B cell (primary cell): ENCODE data around the gene ERC2.

Experiments
- EZH2 ChIP-seq: IDR thresholded peaks from 2 replicates; pipeline ENCODE4 v1.6.1; 2012; ENCODE audit warnings: borderline replicate concordance, low read depth, mild to moderate bottlenecking, moderate library complexity, low read length; ENCODE audit not compliant: insufficient read depth, poor library complexity, severe bottlenecking
- TF ChIP-seq, protein P1 (sequence below): fragments of 200-600 bp; IDR thresholded peaks from one replicate; pipeline ENCODE4 v1.8.0; 2022; ENCODE audit warnings: antibody characterized with exemption, mild to moderate bottlenecking

DNA sequence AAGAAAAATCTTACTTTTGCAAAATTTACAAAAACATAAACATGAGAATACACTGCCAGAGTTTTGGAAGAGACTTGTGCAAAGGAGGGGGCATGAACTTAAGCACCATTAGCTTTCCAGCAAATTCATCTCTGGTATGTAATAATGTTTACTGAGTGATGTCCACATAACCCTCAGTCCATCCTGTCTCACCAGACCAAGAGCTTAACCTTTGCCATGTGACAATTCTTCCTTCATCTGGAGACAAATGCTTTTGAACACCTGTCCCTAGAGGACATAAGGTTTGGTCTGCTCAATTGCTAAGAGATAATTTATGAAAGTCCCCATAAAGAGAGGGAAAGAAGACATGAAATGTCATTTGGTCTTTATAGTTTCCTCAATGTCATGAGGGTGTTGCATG, 412.3 kb downstream of the ERC2 start:
- TF ChIP-seq, protein P1, sequence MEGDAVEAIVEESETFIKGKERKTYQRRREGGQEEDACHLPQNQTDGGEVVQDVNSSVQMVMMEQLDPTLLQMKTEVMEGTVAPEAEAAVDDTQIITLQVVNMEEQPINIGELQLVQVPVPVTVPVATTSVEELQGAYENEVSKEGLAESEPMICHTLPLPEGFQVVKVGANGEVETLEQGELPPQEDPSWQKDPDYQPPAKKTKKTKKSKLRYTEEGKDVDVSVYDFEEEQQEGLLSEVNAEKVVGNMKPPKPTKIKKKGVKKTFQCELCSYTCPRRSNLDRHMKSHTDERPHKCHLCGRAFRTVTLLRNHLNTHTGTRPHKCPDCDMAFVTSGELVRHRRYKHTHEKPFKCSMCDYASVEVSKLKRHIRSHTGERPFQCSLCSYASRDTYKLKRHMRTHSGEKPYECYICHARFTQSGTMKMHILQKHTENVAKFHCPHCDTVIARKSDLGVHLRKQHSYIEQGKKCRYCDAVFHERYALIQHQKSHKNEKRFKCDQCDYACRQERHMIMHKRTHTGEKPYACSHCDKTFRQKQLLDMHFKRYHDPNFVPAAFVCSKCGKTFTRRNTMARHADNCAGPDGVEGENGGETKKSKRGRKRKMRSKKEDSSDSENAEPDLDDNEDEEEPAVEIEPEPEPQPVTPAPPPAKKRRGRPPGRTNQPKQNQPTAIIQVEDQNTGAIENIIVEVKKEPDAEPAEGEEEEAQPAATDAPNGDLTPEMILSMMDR = no peak
- no peak for TF ChIP-seq EZH2
